Cerebellar cortex (tissue), 1 donor: ENCODE results near the gene MMP23B.
"Not testable (repeated sequence)": the region's sequence is repeated elsewhere in the genome, so short reads cannot be mapped to it uniquely, and the experiment has no call there.

ENCODE experiments used
- DNase-seq: peaks from one replicate; pipeline ENCODE4 v3.0.0-alpha.2; 2015; ENCODE audit warnings: low spot score

Gene MMP23B

GRCh38 chr1:1631782-1632420 lies at the start of gene MMP23B:
Gene MMP23B, plus strand, starts transcription at chr1:1632173. Its CDS starts 46 bp downstream, at chr1:1632219.
- DNase-seq, result no peak

- no peak for DNase-seq
Measured at GRCh38 chr1:1582585-1583346, 49.2 kb upstream of the MMP23B start.

- DNase-seq, result no peak
Measured at GRCh38 chr1:1583347-1584010, 48.5 kb upstream of the MMP23B start.

- DNase-seq, result no peak
Measured at GRCh38 chr1:1591452-1591851, 40.5 kb upstream of the MMP23B start.

- no peak for DNase-seq
Measured at GRCh38 chr1:1593834-1594601, 38.0 kb upstream of the MMP23B start.

- peak; percentile 58 for DNase-seq
Measured at GRCh38 chr1:1594602-1595260, 37.2 kb upstream of the MMP23B start.

GRCh38 chr1:1595341-1595740 lies 36.6 kb upstream of the MMP23B start:
- DNase-seq, result not testable (repeated sequence)

GRCh38 chr1:1596493-1597274 lies 35.3 kb upstream of the MMP23B start:
- DNase-seq, result no peak

GRCh38 chr1:1597275-1597930 lies 34.6 kb upstream of the MMP23B start:
- no peak for DNase-seq

GRCh38 chr1:1598051-1598719 lies 33.8 kb upstream of the MMP23B start:
- DNase-seq, result no peak

- no peak for DNase-seq
Measured at GRCh38 chr1:1598720-1599029, 33.3 kb upstream of the MMP23B start.

GRCh38 chr1:1599030-1599934 lies 32.7 kb upstream of the MMP23B start:
- no peak for DNase-seq

GRCh38 chr1:1599935-1600860 lies 31.8 kb upstream of the MMP23B start, which contains the start of gene FNDC10:
Gene FNDC10, minus strand, starts transcription at chr1:1600135. Its CDS starts 120 bp downstream, at chr1:1600015.
- no peak for DNase-seq

- no peak for DNase-seq
Measured at GRCh38 chr1:1600861-1601563, 31.0 kb upstream of the MMP23B start.

- no peak for DNase-seq
Measured at GRCh38 chr1:1601564-1602303, 30.2 kb upstream of the MMP23B start.

GRCh38 chr1:1602304-1602967 lies 29.5 kb upstream of the MMP23B start:
- DNase-seq, result no peak
